Measurements from ENCODE around the gene PCBD2.
"Not testable (repeated sequence)": the region's sequence is repeated elsewhere in the genome, so short reads cannot be mapped to it uniquely, and the experiment has no call there.

Gene PCBD2

DNA sequence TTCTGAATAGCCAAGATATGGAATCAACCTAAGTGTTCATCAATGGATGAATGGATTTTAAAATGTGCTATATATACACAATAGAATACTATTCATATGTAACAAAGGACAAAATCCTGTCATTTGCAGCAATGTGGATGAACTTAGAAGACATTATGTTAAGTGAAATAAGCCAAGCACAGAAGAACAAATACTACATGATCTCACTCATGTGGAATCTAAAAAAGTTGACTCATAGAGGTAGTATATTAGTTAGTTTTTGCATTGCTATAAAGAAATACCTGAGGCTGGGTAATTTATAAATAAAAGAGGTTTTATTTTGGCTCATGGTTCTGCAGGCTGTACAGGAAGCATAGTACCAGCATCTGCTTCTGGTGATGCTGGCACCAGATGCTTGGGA, 70.9 kb downstream of the PCBD2 start:
- peaks cover 0 to 18% (median 17%) of the 10 kb centered on the region in 3 donors for H3K9me3 ChIP-seq
- no peak overlapping the region for H3K4me3 ChIP-seq

DNA sequence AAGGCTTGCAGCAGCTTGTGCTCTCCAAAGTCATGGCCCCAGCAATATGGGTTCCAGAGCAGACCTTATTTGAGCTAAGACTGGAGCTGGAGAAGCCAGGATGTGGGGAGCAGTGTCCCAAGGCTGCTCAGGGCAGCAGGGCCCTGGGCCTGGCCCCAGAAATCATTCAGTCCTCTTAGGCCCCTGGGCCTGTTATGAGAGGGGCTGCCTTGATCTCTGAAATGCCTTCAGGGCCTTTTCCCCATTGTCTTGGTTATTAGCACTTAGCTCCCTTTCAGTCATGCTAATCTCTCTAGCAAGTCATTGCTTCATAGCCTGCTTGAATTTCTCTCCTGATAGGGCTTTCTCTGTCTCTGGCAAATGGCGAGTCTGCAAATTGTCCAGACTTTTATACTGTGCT, 71.9 kb downstream of the PCBD2 start:
- intact Hi-C loops (cut with DNase I; ENCODE audit: low total_unique reads), result no loop called here
- H3K27ac ChIP-seq, result no peak overlapping the region
- H3K4me1 ChIP-seq, result no peaks in the 10 kb centered on the region
- no peak overlapping the region for H3K4me3 ChIP-seq
- H3K27me3 ChIP-seq, result no peaks in the 10 kb centered on the region
- H3K36me3 ChIP-seq, result peaks cover 0 to 13% (median 5%) of the 10 kb centered on the region in 3 donors
- DNase-seq, result no peak
- H3K9me3 ChIP-seq, result peaks cover 0 to 28% (median 20%) of the 10 kb centered on the region in 3 donors
- TF ChIP-seq CTCF (IDR thresholded peaks at IDR 0.05), result no peak

More for the DNA sequence above, 70.9 kb downstream of the PCBD2 start:
- intact Hi-C loops (cut with DNase I; ENCODE audit: low total_unique reads), result no loop called here
- no peak for TF ChIP-seq CTCF (IDR thresholded peaks at IDR 0.05)
- Histone ChIP-seq H3K27ac (no peak overlapping the region), H3K36me3 (peaks cover 0 to 6% (median 5%) of the 10 kb centered on the region in 3 donors), H3K27me3 (no peaks in the 10 kb centered on the region), H3K4me1 (no peaks in the 10 kb centered on the region)
- no peak for DNase-seq

DNA sequence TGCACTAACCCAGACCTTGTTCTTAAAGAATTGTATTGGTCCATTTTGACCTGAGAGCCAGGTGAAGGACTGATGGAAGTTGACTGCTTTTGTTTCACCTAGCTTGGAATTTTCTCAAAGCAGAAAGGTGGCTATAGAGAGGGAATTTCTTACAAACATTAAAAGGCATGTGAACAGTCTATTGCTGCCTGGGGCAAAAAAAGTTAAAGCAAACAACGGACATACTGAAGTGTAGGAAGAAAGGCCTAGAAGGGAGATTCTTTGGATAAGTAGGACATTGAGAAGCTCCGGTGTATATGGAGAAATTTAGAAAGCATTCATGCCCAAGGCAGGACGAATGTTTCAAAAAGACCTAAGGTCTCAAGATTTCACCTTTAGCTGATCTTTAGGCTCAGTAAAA, 74.5 kb downstream of the PCBD2 start:
- Histone ChIP-seq H3K27ac (no peak overlapping the region), H3K36me3 (peaks cover 0 to 13% (median 5%) of the 10 kb centered on the region in 3 donors), H3K27me3 (no peaks in the 10 kb centered on the region), H3K9me3 (peaks cover 0 to 47% (median 32%) of the 10 kb centered on the region in 3 donors), H3K4me1 (no peaks in the 10 kb centered on the region), H3K4me3 (no peak overlapping the region)
- DNase-seq, result no peak
- TF ChIP-seq CTCF (IDR thresholded peaks at IDR 0.05), result no peak
- intact Hi-C loops (cut with DNase I; ENCODE audit: low total_unique reads), result no loop called here

DNA sequence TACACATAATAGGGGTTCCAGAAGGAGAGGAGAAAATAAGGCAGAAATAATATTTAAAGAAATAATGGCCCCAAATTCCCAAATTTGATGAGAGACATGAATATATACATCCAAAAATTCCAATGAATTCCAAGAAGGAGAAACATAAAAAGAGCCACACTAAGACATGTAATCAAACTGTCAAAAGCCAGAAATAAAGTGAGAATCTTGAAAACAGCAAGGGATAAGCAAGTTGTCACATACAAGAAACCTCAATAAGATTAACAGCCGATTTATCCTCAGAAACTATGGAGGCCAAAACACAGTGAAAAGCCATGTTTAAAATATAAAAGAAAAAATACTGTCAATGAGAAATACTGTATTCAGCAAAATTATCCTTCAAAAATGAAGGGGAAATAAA, 77.3 kb downstream of the PCBD2 start:
- Histone ChIP-seq H3K27me3 (no peaks in the 10 kb centered on the region), H3K4me3 (no peak overlapping the region), H3K9me3 (peaks cover 0 to 43% (median 25%) of the 10 kb centered on the region in 3 donors), H3K36me3 (peaks cover 0 to 7% (median 1%) of the 10 kb centered on the region in 3 donors), H3K27ac (no peak overlapping the region), H3K4me1 (no peaks in the 10 kb centered on the region)
- DNase-seq, result no peak
- no peak for TF ChIP-seq CTCF (IDR thresholded peaks at IDR 0.05)
- intact Hi-C loops (cut with DNase I; ENCODE audit: low total_unique reads), result no loop called here

- H3K36me3 ChIP-seq, result no peaks in the 10 kb centered on the region
- no peaks in the 10 kb centered on the region for H3K9me3 ChIP-seq
- peaks cover 0 to 10% (median 0%) of the 10 kb centered on the region in 4 donors for H3K4me1 ChIP-seq
- H3K27me3 ChIP-seq, result no peaks in the 10 kb centered on the region
- H3K4me3 ChIP-seq, result no peak overlapping the region
- no peak overlapping the region for H3K27ac ChIP-seq
- DNase-seq, result no peak
- no peak for TF ChIP-seq CTCF (IDR thresholded peaks at IDR 0.05)
- intact Hi-C loops (cut with DNase I; ENCODE audit: low total_unique reads), result no loop called here
Observed at GRCh38 chr5:134989266-134989830, 84.4 kb downstream of the PCBD2 start.

- H3K27me3 ChIP-seq; intact Hi-C loops (cut with DNase I; ENCODE audit: low total_unique reads); H3K9me3 ChIP-seq; H3K36me3 ChIP-seq; DNase-seq; H3K27ac ChIP-seq; H3K4me3 ChIP-seq: not testable (repeated sequence)
- H3K4me1 ChIP-seq, result peaks cover 0 to 10% (median 0%) of the 10 kb centered on the region in 4 donors
Observed at GRCh38 chr5:134990183-134990582, 85.3 kb downstream of the PCBD2 start.

Measured in tibial artery (tissue), 4 donors.